Measurements from ENCODE around the gene NACC2.

- no peak for TF ChIP-seq POLR2A (IDR thresholded peaks at IDR 0.05)
- TF ChIP-seq CTCF (IDR thresholded peaks at IDR 0.05): no peak
- no peak for TF ChIP-seq POLR2AphosphoS5 (IDR thresholded peaks at IDR 0.05)
Observed at GRCh38 chr9:136091582-136092352, 3.3 kb downstream of the NACC2 start.
